ENCODE data around the gene CEMIP2.

The CEMIP2 gene

DNA sequence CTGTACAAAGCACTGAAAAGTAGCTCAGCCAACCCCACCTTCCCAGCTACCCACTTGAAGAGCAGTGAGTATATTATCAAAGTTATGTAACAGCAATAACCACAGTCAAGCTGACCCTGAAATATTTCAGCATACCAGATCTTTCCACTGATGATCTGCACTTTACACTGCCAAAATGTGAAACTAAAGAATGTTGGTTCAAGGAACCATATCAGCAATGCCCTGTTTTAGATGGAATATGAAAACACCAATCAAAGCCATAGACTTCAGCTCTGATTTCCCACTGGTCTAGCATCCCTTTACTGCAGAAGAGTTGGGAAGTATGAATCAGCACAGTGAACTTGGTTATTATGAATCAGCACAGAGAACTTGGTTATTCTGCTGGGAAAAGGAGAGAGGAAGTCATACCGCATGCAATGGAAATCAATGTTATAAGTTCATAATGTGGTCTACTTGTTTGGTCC, 20.0 kb downstream of the CEMIP2 start:
- no peak for DNase-seq (ENCODE audit: low read depth)

DNA sequence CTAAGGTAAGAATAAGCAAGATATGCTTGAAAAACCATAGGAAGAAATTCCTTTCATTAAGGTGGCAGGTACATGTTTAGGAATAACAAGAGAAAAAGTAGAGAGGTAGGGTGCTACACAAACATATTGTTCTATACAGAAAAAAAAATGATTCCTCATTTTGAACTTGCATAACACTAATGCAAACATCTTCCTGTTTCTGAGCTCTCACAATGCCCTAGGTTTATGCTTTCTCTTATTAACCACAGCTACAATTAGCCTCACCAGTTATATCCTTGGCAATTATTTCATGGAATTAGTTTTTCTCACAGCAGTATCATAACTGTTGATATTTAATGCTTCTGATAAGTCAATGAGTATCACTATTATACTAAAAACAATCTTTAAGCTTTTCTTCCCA, 20.7 kb downstream of the CEMIP2 start:
- no peak for DNase-seq (ENCODE audit: low read depth)

DNA sequence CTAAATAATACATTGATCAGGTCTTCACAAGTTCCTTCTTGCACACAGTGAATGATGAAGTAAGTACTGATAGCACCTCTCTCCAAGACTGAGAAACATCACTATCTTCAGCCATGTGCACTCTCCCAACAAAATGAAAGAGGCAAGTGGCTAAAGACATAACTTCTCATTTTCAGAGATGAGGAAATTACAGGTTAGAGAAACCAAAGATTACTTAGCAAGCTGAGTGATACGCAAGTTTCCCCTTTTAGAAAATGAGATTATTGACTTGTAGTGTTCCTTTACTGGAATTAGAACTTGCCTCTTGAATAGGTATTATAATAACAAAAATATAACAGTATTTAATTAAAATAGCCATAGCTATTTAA, 21.6 kb downstream of the CEMIP2 start:
- DNase-seq (ENCODE audit: low read depth) = no peak

DNA sequence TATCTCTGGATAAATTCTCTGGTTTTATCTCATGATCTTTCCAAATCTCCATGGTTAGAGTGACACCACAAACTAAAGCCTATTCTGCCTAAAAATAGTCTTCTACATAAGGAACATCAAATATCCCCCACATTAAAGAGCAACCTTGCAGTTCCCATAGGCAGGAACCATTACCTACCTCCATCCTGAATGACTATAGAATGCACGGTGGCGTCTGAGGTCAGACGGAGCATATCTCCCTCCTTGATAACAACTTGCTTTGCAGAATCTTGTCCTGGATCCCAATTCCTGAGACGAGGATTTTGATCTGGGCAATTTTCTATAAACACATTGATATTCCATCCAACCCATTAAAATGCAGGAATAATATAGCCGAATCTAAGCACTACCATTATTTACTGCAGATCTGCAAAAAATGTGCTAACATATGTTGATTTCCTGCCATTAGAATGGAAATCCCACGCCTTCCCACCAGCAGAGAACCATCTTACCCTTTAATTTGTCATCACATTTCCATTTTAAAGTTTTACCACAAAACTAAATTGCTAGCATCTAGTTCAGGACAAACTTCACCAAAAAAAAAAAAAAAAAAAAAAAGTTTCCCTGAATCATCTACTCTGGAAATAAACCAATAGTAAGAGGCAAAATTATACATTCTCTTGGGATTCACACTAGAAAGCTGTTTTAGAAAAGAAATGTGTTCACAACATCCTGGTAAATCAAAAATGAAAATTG, 22.1 kb downstream of the CEMIP2 start:
- DNase-seq (ENCODE audit: low read depth) = no peak

DNA sequence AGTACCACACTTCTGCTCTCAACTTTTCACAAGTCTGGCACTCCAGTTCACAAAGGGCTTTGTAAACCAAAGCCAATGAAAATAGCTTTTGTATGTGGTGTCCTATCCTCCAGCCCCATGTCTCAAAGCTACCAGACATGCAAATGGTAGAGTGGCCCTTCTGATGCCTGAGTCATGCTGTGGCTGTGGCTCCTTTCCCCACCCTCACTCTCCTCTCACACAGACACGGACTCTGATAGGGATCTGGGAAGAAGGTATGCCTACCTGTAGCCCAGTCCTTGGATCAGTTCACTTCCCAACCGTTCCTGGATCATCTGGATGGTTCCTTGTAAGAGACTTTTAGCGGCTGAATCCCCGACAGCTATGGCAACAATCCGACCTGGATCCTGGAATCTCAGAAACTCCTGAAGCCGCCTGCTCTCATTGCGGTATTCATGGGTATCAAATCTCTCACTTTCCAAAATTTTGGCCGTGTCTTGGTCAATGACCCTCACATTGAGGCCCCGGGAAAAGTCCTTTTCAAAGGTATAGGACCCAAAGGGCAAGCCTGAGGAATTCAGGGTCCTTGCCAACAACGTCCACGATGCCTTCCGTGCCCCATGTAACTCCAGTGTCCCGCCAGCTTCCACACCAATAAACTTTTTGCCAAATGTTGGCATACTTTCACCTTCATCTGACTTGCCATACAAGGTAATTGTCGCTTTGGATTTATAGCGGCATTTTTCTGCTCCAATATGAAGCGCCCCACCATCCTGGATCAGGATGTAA, 23.4 kb downstream of the CEMIP2 start:
- DNase-seq (ENCODE audit: low read depth) = no peak

GRCh38 chr9:71743882-71744281, 24.4 kb downstream of the CEMIP2 start:
- DNase-seq (ENCODE audit: low read depth) = no peak

DNA sequence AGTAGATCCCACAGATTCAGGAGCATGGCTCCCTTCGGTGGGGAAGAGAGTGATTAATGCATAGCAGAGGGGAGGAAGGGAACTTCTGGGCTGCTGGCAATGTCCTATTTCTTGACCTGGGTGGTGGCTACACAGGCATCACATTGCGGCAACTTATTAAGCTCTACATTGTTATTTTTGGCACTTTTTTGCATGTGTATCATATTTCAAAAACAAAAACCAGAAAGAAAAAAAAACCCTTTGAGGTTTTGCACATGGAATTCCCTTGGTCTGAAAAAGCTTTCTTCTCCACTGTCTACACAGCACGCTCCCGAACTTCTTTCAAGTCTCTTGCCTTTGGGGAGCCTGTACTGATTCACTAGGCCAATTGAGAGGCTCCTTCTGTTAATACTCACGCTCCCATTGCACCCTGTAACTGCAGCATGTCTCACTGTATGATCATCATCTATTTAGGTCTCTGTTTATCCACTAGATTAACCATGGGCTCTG, 25.1 kb downstream of the CEMIP2 start:
- no peak for DNase-seq (ENCODE audit: low read depth)

DNA sequence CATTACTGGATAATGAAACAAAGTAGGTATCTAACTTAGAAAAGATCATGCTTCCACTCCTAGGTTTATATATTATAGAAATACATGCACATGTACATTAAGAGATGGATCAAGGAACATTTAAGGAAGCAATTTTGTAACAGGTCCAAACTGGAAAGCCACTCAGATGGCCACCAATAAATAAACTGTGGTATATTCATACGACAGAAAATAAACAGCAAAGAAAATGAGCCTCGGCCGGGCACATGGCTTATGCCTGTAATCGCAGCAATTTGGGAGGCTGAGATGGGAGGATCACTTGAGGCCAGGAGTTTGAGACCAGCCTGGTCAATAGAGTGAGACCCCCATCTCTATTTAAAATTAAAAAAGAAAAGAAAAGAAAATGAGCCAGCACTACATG, 25.6 kb downstream of the CEMIP2 start:
- no peak for DNase-seq (ENCODE audit: low read depth)

- no peak for DNase-seq (ENCODE audit: low read depth)
Observed at GRCh38 chr9:71741926-71742648, 26.2 kb downstream of the CEMIP2 start.

- DNase-seq (ENCODE audit: low read depth) = no peak
Observed at GRCh38 chr9:71740199-71740598, 28.1 kb downstream of the CEMIP2 start.

DNA sequence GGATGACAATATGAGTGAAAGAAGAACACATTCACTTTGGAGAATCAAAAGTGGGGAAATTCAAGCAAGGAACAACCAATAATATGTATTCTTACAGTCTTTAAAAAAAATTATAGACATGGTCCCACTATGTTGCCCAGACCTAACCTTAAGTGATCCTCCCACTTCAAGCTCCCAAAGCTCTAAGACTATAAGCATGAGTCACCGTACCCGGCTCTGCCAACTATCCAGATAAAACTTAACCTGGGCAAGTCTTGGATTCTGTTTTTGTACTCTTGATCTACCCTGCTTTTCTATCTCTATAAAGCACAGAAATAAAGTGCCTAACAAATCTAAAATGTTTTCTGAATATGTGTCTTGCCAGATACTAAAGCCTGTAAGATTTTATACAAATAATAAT, 30.9 kb downstream of the CEMIP2 start:
- no peak for DNase-seq (ENCODE audit: low read depth)

- no peak for DNase-seq (ENCODE audit: low read depth)
Observed at GRCh38 chr9:71736236-71736635, 32.1 kb downstream of the CEMIP2 start.

- DNase-seq (ENCODE audit: low read depth) = no peak
Observed at GRCh38 chr9:71734950-71735349, 33.4 kb downstream of the CEMIP2 start.

DNA sequence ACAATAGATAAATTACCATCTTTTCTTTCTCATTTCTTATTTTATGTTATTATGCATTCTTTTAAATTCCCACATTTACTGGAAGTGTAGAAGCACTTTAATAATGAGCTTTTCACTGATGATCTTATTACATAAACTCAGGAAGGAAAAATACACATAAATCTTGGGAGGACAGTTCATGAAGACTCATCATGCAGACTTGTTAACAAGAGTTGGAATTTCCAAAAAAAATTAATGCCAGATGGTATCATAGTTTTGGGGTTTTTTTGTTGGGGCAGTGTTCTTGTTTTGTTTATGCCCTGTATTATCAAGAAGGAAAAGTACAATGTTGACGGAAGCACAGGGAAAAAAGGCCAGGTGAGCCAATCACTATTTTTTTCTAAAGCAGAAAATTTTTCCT, 35.1 kb downstream of the CEMIP2 start:
- DNase-seq (ENCODE audit: low read depth) = no peak

GRCh38 chr9:71729816-71730526, 38.3 kb downstream of the CEMIP2 start:
- no peak for DNase-seq (ENCODE audit: low read depth)

GRCh38 chr9:71726723-71727122, 41.6 kb downstream of the CEMIP2 start:
- DNase-seq (ENCODE audit: low read depth) = no peak

DNA sequence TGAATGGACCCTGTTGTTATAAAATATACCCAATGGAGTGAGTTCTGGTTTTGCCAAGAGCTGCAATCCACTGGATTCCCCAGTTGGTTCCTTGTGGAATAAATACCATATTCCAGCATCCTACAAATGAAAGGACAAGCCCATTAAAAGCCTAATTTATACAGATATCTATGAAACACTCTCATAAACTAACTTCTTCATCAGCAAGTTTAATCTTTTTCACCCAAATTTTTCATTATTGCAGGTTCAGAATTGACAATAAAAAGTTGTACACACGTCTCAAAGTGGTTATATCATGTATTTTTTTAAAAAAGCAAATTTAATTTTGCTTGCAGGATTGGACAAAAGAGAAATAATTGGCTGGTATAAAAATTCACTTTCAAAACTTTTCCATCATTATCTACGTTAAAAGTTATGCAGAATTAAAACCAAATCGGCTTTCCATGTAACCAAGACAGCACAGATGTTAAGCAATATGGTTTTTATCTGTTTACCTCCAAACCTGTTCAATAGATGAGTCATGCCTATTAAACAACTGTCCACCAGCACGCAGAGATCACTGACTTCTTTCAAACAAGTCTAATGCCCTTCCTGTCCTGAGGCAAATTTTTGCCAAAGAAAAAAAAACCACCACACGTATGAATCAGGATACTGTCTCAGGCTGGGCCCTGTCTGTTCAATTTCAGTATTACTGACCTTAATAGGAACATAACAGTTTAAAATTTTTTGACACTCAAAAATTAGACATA, 42.5 kb downstream of the CEMIP2 start:
- DNase-seq (ENCODE audit: low read depth) = no peak

GRCh38 chr9:71721855-71722254, 46.5 kb downstream of the CEMIP2 start:
- DNase-seq (ENCODE audit: low read depth) = no peak

DNA sequence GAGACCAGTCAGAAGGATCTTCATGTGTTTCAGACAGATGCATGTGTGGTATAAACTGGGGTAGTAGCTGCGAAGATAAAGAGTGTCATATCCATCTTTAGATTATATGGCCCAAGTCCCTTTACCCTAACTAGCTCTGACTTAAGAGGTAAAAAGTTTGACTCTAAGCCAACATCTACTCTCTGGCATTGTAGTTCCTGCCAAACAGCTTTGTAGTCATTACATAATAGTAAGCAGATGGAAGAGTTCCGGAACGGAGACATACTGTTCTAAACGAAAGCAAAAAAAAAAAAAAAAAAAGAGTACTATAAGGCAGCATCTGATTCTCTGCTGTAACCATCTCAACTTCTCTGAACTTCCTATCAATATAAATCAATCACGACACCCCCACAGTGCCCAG, 48.8 kb downstream of the CEMIP2 start:
- no peak for DNase-seq (ENCODE audit: low read depth)

DNA sequence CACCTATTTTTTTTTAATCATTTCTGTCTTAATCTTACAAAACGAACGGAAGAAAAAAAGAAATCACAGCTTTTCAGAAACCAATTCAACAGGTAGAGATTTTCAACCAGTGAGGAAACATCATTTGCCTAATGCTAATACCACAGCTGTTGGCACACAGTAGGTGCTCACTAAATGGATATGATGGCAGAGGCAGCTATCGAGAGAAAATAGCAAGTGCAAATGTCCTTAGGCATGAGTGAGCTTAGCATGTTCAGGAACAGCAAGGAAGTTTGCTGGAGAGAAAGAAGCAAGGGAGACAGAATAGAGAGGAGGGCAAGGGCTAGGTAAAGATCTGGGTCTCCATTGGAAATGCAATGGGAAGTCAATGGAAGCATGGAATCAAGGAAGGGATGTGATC, 49.2 kb downstream of the CEMIP2 start:
- DNase-seq (ENCODE audit: low read depth) = no peak

GRCh38 chr9:71716138-71716909, 52.0 kb downstream of the CEMIP2 start:
- DNase-seq (ENCODE audit: low read depth) = no peak

All from stimulated activated CD8-positive, alpha-beta memory T cell treated with anti-CD3 and anti-CD28 coated beads, Interleukin-4, amount 100 ng/mL, for 24 hours (primary cell).